Spleen (tissue), 11 donors: ENCODE results near the gene ESF1. TPM values are rescaled to one million over a fixed set of nuclear protein-coding genes. Genes with fewer than 3 reads are reported as not detected.
A peak's percentile ranks its signal among the peaks of the same experiment; 100 is the strongest.

Experiments used
- DNase-seq: peaks from one replicate; pipeline ENCODE4 v3.0.0-alpha.2; 2020
- H3K27ac ChIP-seq, 8 donors: fragments of 200-600 bp; sonication (generic) in 7 of 8; 1 replicate in 4 of 8; 2 replicates in 4 of 8; pipeline versions ENCODE4 v1.5.0 to v1.8.0; 2016 to 2021; ENCODE audit warnings: inconsistent platforms in 4 of 8, mild to moderate bottlenecking in 4 of 8, moderate library complexity in 1 of 8
- H3K27me3 ChIP-seq, 7 donors: fragments of 200-600 bp; sonication (generic) in 6 of 7; replicated peaks in 1 of 7; 1 replicate in 4 of 7; 2 replicates in 3 of 7; pipeline versions ENCODE4 v1.5.0 to v1.8.0; 2016 to 2021; ENCODE audit warnings: inconsistent platforms in 3 of 7, mild to moderate bottlenecking in 1 of 7
- H3K36me3 ChIP-seq, 6 donors: fragments of 200-600 bp; sonication (generic) in 5 of 6; 1 replicate in 4 of 6; 2 replicates in 2 of 6; pipeline versions ENCODE4 v1.5.0 to v1.8.0; 2016 to 2021; ENCODE audit warnings: inconsistent platforms in 2 of 6
- H3K4me1 ChIP-seq, 6 donors: fragments of 200-600 bp; sonication (generic) in 5 of 6; 1 replicate in 3 of 6; 2 replicates in 3 of 6; pipeline versions ENCODE4 v1.5.0 to v1.8.0; 2016 to 2021; ENCODE audit warnings: inconsistent platforms in 3 of 6
- H3K4me3 ChIP-seq, 8 donors: fragments of 200-600 bp; sonication (generic) in 7 of 8; 1 replicate in 4 of 8; 2 replicates in 4 of 8; pipeline versions ENCODE4 v1.5.0 to v1.8.0; 2016 to 2021; ENCODE audit warnings: inconsistent platforms in 4 of 8, mild to moderate bottlenecking in 4 of 8, moderate library complexity in 2 of 8
- H3K9me3 ChIP-seq, 8 donors: fragments of 200-600 bp; sonication (generic) in 7 of 8; 1 replicate in 4 of 8; 2 replicates in 4 of 8; pipeline versions ENCODE4 v1.5.0 to v1.8.0; 2016 to 2021; ENCODE audit warnings: inconsistent platforms in 4 of 8
- POLR2A ChIP-seq, 3 donors: fragments of 450-650 bp; IDR thresholded peaks; one replicate each; pipeline ENCODE4 v1.5.1; 2017; ENCODE audit warnings: antibody characterized with exemption in 3 of 3, mild to moderate bottlenecking in 1 of 3
- POLR2AphosphoS5 ChIP-seq, 3 donors: sonication (generic); formaldehyde crosslinking; IDR thresholded peaks; one replicate each; pipeline ENCODE4 v1.5.1; 2017; ENCODE audit warnings: antibody characterized with exemption in 3 of 3
- WGBS, 5 donors: extraction: QIAGEN DNeasy Blood & Tissue Kit in 3 of 5; methylation state at CpG; one replicate each; pipeline versions ENCODE4 v1.1.5 to v1.1.7; 2013 to 2018; 5-methylcytosine and 5-hydroxymethylcytosine counted together
- intact Hi-C: fragments of 100-400 bp; cut with DNase I; formaldehyde crosslinking; loops from one replicate; pipeline ENCODE4 v1.15.0; 2023; ENCODE audit warnings: low total_unique reads
- polyA plus RNA-seq, 3 donors: library from polyadenylated mRNA; stranded (reverse); fragments of 200-250 nt; gene quantifications; one replicate each; pipeline ENCODE4 v1.2.1, GENCODE V29; 2013
- total RNA-seq, 7 donors: library from RNA; depleted of rRNA in 3 of 7; stranded (reverse); fragments of >200 nt in 3 of 7; fragmentation: NEBNext Ultra II Directional in 4 of 7; extraction: Animal tissue kit (Norgen Biotek cat#: 25700) in 4 of 7; gene quantifications; one replicate each; pipeline versions ENCODE4 v1.1.0 to v1.2.1, GENCODE V29; 2016 to 2021
- TF ChIP-seq, protein P1 (sequence below), 11 experiments: fragments of 200-600 bp in 7 of 11; fragments of 450-650 bp in 4 of 11; sonication (generic) in 4 of 11; IDR thresholded peaks in 8 of 11; conservative IDR thresholded peaks in 3 of 11; 1 replicate in 7 of 11; 2 replicates in 4 of 11; pipeline versions ENCODE4 v1.4.0 to v1.8.0; 2016 to 2021; ENCODE audit warnings: antibody characterized with exemption in 11 of 11, inconsistent platforms in 4 of 11, mild to moderate bottlenecking in 1 of 11
- donor health status: healthy with polysubstance abuse.
- donor health status: DM: no; HTN: no; CAD: no; lungs with moderate emphysema.
- donor health status: DM: no; HTN: no; CAD: no.
- donor health status: Bipolar disorder and iron deficiency.
- donor health status: healthy.
- donor health status: DM: no; HTN: no; CAD: no.
- donor health status: DM: yes; HTN: yes; CAD: no.

ESF1 gene
- total and polyA plus RNA-seq, 10 donors = 6.9 to 15.6 (median 13.1) TPM

DNA sequence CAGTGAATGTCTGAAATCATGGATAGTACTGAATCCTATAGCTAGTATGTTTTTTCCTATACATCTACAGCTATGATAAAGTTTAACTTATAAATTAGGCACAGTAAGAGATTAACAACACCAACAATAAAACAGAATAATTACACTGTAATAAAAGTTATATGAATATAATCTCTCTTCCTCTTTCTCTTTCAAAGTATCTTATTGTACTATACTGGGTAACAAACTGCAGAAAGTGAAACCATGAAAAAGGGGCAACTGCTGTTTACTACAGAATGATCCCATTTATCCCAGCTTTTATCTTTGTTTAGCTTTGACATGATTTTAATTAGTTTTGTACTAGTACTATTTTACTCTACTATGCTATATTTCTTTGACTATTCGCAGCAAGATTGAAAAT is 25.8 kb downstream of the ESF1 start:
- Histone ChIP-seq H3K4me1 (peaks cover 0 to 9% (median 0%) of the 10 kb centered on the region in 6 donors), H3K27me3 (no peaks in the 10 kb centered on the region), H3K27ac (peak overlapping the region in 1 of 8 donors; percentile 7), H3K36me3 (peaks cover 0 to 92% (median 40%) of the 10 kb centered on the region in 6 donors), H3K9me3 (no peaks in the 10 kb centered on the region), H3K4me3 (no peak overlapping the region)
- intact Hi-C loops = no loop called here
- TF ChIP-seq, protein P1, sequence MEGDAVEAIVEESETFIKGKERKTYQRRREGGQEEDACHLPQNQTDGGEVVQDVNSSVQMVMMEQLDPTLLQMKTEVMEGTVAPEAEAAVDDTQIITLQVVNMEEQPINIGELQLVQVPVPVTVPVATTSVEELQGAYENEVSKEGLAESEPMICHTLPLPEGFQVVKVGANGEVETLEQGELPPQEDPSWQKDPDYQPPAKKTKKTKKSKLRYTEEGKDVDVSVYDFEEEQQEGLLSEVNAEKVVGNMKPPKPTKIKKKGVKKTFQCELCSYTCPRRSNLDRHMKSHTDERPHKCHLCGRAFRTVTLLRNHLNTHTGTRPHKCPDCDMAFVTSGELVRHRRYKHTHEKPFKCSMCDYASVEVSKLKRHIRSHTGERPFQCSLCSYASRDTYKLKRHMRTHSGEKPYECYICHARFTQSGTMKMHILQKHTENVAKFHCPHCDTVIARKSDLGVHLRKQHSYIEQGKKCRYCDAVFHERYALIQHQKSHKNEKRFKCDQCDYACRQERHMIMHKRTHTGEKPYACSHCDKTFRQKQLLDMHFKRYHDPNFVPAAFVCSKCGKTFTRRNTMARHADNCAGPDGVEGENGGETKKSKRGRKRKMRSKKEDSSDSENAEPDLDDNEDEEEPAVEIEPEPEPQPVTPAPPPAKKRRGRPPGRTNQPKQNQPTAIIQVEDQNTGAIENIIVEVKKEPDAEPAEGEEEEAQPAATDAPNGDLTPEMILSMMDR (IDR thresholded peaks at IDR 0.05 in 8 of 11, conservative IDR thresholded peaks at IDR 0.05 in 3 of 11) = no peak
- TF ChIP-seq POLR2A (IDR thresholded peaks at IDR 0.05) (no peak), POLR2AphosphoS5 (IDR thresholded peaks at IDR 0.05) (no peak)
- WGBS, 5 donors = 47 to 98% (median 95%) methylated on average over 1 of the region's 1 CpG
- no peak for DNase-seq

DNA sequence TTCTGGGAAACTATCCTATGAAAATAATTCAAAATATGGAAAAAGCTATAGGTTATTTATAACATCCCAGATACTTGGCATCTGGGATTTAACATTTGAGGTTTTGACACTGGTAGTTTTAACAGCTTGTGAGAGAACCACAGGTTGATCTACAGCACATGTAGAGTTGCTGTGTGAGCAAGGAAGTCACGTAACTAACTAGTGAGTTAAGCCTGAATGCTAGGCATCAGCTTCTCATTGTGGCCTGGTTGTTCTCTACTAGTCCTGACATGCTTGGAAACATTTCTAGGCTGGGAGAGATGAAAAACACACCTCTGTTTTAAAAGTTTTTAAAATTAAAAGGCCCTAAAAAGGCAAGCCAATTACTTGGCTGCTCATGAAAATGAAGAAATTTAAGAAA is 28.2 kb downstream of the ESF1 start:
- H3K4me3 ChIP-seq = no peak overlapping the region
- intact Hi-C loops = no loop called here
- peaks cover 4 to 89% (median 32%) of the 10 kb centered on the region in 6 donors for H3K36me3 ChIP-seq
- no peaks in the 10 kb centered on the region for H3K9me3 ChIP-seq
- 87 to 100% (median 98%) methylated on average over 1 of the region's 1 CpG for WGBS, 5 donors
- no peak overlapping the region for H3K27ac ChIP-seq
- H3K4me1 ChIP-seq = peaks cover 0 to 9% (median 0%) of the 10 kb centered on the region in 6 donors
- TF ChIP-seq, protein P1 (IDR thresholded peaks at IDR 0.05 in 8 of 11, conservative IDR thresholded peaks at IDR 0.05 in 3 of 11) = no peak
- TF ChIP-seq POLR2A (IDR thresholded peaks at IDR 0.05) = no peak
- no peak for TF ChIP-seq POLR2AphosphoS5 (IDR thresholded peaks at IDR 0.05)
- no peaks in the 10 kb centered on the region for H3K27me3 ChIP-seq
- no peak for DNase-seq

DNA sequence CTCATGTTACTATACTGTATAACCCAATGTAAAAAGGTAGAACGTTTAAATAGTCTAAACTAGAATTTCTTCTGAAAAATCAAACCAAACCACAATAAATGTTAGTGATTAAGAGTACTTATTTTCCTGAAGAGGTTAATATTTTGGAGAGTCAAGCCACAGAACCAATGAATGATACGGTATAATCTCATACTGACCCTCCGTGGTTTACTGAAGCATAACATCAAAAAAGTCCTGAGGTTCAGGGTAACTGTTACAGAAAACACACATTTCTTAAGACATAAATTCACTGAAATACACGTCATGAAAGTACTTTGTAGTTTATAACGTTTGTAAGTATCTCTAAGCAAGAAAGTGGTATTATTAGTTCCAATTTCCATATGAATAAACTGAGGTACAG is 28.9 kb downstream of the ESF1 start:
- Histone ChIP-seq H3K27ac (no peak overlapping the region), H3K4me3 (no peak overlapping the region), H3K4me1 (peaks cover 0 to 9% (median 0%) of the 10 kb centered on the region in 6 donors), H3K9me3 (no peaks in the 10 kb centered on the region), H3K27me3 (no peaks in the 10 kb centered on the region), H3K36me3 (peaks cover 4 to 94% (median 34%) of the 10 kb centered on the region in 6 donors)
- TF ChIP-seq, protein P1 (IDR thresholded peaks at IDR 0.05 in 8 of 11, conservative IDR thresholded peaks at IDR 0.05 in 3 of 11) = no peak
- TF ChIP-seq POLR2AphosphoS5 (IDR thresholded peaks at IDR 0.05) = no peak
- no peak for TF ChIP-seq POLR2A (IDR thresholded peaks at IDR 0.05)
- WGBS, 5 donors = 74 to 87% (median 81%) methylated on average over 5 of the region's 5 CpGs
- DNase-seq = no peak
- intact Hi-C loops = no loop called here

DNA sequence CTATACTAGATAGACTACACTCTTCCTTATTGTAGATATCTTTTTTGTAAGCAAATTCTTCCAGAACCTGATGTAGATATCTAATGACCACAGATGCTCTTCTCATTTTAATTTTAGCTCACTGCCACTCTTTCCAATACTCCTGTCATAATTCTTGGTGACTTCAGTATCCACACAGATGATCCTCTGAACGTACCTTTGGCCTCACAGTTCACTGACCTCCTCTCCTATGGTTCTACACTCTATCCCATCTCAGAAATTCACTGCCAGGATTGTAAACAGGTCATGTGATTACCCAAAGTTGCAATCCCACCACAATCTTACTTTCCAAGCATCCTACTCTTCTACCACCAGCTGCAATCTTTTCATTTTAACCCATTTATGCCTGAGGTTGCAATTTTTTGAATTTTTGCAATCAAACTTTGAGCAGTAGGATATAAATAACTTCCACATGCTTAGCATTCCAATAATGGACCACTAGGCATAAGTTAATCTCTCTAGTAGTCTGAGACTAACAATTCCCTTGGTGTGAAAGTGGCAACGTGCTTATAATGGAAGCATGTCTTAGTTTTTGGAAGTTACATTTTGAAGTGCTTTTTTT is 31.2 kb downstream of the ESF1 start:
- Histone ChIP-seq H3K4me3 (no peak overlapping the region), H3K9me3 (no peaks in the 10 kb centered on the region), H3K36me3 (peaks cover 4 to 90% (median 25%) of the 10 kb centered on the region in 6 donors), H3K27ac (no peak overlapping the region), H3K27me3 (no peaks in the 10 kb centered on the region), H3K4me1 (peaks cover 0 to 1% (median 0%) of the 10 kb centered on the region in 6 donors)
- intact Hi-C loops = no loop called here
- WGBS, 5 donors = 89 to 97% (median 93%) methylated on average over 2 of the region's 2 CpGs
- TF ChIP-seq POLR2A (IDR thresholded peaks at IDR 0.05) (no peak), POLR2AphosphoS5 (IDR thresholded peaks at IDR 0.05) (no peak)
- TF ChIP-seq, protein P1 (IDR thresholded peaks at IDR 0.05 in 8 of 11, conservative IDR thresholded peaks at IDR 0.05 in 3 of 11) = no peak
- no peak for DNase-seq
